GM12874 (cell line): ENCODE measurements around the gene CPEB1.

ENCODE experiments used
- CTCF ChIP-seq: IDR thresholded peaks from 2 replicates; pipeline ENCODE4 v1.5.1; 2011; ENCODE audit warnings: low read depth, mild to moderate bottlenecking, control low read depth, low read length, moderate library complexity; ENCODE audit not compliant: insufficient read depth

The CPEB1 gene

GRCh38 chr15:82535566-82536408 is 111.4 kb downstream of the CPEB1 start:
- TF ChIP-seq CTCF: no peak

- no peak for TF ChIP-seq CTCF
Measured at GRCh38 chr15:82533801-82534200, 113.4 kb downstream of the CPEB1 start.

GRCh38 chr15:82532991-82533481 is 114.1 kb downstream of the CPEB1 start:
- TF ChIP-seq CTCF: no peak

GRCh38 chr15:82532383-82532990 is 114.7 kb downstream of the CPEB1 start:
- no peak for TF ChIP-seq CTCF

- no peak for TF ChIP-seq CTCF
Measured at GRCh38 chr15:82531496-82532382, 115.4 kb downstream of the CPEB1 start.

GRCh38 chr15:82530606-82531379 is 116.4 kb downstream of the CPEB1 start:
- peak; percentile 81 for TF ChIP-seq CTCF
